ENCODE results near the gene CAPN13.

CAPN13 gene

DNA sequence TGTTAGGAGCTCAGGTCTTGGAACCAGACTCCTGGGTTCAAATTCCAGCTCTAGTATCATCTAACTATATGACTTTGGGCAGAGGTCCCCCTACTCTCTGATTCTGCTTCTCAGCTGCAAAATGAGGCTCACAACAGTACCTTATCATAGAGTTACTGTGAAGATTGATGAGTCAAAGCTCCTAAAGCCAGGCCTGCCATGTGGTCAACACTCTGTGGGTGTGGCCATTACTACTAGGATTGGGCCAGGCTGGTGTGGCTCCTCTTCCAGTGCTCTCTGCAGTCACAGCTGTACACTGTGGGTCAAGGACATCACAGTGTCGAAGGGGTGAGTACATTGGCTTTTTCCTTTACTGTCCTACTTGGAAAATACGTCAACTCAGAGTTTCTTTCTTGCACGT lies 22.6 kb downstream of the CAPN13 start:
- DNase-seq: no peak

DNA sequence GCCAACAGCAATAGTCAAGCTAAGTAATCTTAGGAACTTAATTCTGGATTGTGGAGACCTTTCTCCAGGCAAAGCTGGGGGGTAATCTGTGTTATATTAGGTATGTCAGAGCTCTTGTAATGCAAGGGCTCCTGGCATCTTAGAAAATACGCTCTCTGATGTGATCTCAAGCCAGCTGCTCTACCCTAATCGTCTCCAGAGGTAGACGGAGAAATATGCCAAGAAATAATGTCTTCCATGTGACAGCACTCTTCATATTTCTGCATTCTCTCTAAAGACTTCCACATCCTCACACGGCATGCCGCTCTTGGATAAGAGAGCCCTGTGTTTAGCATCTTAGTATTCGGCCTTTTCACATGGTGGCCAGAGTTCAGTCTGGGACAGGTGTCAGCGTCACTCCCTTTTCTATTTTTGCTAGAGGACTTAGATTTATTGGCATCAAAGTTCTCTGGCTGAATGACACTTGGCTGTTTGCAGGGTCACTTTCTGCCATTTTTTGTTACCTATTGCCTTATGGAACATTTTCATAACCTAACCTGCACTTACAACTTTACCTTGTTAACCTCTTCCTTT lies 25.2 kb downstream of the CAPN13 start:
- no peak for DNase-seq

DNA sequence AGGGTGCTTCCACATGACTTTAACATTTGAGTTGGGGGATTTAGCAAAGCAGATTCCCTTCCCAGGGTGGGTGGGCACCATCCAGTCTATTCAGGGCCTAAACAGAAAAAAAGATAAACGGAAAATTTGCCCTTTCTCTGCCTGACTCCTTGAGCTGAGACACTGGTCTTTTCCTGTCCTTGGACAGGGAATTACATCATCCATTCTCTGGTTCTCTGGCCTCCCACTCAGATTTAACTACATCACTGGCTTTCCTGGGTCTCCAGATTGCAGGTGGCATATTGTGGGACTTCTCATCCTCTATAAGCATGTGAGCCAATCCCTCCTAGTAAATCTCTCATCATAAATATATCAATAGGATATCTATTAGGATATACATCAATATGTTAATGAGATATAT lies 25.8 kb downstream of the CAPN13 start:
- no peak for DNase-seq

DNA sequence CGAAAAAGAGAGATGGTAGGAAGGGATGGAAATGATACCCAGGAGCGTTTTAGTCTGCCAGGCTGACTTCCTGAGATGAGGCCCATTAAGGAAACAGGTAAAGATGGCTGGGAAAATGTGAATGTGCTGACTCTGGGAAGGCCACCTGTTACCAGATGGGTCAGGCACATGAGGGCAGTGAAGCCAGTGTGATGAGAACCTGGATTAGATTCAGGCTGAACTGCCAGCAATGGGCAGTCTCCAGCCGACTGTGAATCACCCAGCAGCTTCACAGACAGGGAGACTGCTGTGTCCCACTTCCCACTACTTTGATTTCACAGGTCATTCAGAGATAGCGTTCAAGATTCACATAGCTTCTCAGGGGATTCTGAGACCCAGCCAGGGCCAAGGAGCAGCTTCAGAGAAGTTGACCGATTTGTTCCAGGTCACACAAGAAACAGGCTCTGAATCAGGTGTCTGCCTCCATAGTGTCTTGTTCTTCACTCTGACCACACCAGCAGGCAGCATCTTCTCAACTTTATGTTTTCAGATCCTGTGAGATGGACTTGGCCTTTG lies 26.4 kb downstream of the CAPN13 start:
- no peak for DNase-seq

DNA sequence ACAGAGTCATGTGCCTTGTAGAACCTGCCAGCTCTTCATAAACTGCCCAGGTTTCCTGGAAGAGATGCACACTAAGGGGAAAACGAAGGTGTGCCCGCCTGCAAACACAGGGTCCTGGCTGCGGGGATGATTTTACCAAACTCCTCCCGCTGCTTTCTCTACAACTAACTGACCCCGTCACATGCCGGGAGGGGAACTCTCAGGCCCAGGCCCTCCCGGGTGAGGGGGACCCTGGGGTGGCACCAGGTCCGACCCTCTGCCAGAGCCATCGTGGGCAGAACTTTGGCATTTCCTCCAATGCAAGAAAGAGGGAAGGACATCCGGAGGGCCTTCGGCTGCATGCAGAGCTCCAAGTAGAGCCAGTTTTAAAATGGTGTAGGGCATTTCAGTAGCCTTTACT lies 28.6 kb downstream of the CAPN13 start:
- no peak for DNase-seq

DNA sequence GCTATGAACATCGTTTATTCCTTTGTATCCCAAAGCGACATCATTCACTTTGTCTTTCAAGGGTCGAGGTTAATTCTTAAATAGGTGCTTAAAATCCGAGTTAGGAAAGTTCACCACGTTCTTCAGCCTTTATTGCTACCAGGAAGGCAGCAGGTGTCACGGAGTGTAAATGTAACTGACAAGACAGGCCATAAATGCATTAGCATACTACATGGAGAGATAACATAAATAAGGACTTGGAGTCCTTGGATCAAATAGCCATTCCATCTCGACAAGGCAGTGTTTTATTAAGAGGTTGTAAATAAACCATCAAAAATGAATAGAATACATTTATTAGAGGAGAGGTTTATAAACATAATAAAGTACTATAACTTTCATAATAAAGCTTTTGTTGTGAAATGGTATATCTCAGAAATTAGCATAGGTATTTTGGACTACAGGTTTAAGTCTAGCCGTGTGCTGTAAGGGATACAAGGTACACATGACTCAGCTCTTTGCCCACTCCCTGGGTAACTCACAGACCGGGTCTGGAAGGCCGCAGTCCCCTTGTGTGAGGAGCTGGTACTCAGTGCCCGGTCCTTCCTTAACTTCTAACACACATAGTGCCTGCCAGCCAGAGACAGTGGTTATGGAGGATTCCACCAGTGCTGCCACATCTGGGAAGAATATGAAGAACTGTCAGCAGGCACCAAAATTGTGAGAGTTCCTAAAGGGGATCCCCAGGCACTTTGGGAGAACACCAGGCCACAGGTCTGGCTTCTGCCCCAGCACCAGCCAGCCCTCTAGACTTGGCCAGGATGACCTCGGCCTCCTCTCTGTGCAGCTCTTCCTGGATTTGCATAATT lies 29.4 kb downstream of the CAPN13 start:
- no peak for DNase-seq

DNA sequence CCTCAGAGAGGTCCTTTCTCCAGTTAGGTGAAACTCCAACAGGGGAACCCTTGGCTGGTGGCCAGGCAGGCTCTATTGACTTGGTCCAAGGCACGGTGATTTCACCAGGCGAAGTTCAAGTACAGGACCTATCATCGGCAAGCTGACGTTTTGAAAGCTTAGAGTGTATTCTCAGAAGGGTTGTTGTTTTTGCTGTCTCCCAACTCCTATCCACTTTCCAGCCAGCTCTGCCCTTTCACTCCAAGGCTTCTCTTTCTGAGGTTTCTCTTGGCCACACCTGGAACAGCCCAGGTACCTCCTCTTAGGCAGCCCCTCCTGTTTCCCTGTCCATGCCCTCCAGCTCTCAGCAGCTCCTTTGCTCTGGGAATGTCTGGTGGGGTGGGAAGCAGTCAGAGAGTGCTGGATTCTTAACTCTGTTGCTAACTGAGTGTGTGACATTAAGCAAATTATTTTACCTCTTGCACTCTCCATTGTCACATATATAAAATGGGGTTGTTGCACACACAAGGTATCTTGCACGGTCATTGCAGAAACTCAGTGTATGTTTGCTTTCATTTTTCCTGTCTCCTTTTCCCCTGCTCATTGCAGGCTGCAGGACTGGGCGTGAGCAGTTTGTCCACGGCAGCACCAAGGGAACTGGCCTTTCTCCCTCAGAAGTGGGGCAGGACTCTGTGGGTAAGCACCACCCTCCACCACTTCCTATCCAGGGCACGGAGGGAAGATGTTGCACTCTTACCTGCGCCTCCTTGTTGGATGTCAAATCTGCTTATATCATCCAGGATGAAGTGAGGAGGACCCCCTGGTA lies 30.2 kb downstream of the CAPN13 start:
- DNase-seq: no peak

DNA sequence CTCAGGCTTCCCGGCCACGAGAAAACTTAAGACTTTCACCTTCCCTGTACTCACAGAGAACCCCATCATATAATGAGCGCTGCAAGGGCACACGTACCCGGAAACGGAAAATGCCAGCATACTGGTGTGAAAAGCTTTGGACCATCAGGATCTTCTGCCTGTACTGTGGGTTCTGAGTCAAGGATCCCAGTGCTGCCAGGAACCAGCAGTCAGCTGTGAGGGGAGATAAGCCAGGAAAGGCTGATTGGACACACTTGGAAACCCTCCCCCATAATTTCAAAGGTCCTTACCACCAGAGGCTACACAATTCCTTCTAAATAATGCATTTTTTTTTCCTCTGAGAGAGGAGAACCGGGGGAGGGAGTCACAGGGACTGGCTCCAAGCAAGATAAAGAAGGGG lies 31.4 kb downstream of the CAPN13 start:
- no peak for DNase-seq

DNA sequence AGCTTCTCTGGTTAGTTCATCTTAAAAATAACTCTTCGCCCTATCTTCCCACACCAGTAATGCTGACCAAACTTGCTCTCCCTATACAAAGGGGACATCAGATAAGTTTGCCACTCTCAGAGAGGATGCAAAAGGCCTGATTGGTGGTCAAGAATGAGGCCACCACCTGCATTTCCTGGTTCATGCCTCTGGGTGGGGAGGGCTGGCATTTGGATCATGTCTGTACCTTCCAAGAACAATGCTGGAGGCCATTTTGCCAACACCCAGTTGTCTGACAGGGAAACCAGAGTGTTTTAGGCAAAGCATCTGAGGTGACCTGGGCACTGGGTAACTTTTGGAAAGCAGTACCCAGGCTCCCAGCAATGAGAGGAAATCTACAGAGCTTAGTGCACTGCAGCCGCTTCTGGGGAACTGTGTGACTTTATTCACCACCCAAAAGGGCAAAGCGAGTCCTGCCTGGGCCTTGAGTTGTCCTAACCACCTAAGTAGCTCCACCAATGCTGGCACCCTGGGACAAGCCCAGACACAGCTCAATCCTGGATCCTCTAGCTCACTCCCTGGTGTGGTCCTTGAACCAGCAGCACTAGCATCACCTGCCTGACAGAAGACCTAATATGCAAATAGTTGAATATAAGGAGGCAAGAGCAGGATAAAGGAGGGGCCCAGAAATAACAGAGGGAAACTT lies 35.1 kb downstream of the CAPN13 start:
- no peak for DNase-seq

DNA sequence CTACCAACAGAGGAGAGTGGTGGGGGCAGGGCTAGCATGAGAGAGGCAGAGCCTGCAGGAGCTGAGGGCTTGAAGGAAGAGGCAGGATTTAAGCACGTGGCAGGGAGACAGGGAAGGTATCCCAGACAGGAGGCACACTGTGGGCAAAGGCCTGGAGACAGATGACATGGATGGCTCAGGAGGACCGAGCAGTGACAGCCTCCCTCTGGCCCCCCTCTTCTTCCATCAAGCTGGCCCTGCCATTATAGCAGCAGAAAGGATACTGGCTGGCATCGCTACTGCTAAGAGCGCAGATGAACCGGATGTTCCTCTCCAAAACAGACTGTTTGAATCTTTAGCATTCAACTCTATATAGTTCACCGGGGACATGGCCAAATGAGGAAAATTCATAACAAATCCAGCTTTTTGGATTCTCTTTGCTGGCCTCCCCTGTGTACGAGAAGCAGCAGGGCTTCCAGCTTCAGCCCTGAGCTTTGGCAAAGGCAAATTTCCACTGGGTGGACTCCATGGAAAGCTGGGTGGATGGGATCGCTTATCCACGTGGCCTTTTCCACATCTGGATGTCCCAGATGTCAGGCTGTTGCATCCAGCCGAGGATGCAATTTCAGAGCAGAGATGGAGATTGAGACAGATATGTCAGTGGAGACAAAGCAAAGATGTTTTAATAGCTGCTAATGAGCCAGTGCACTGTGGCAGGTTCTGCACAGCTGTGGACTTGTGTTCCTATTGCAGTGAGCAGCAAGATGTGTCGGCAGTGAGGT lies 36.2 kb downstream of the CAPN13 start:
- DNase-seq: no peak

DNA sequence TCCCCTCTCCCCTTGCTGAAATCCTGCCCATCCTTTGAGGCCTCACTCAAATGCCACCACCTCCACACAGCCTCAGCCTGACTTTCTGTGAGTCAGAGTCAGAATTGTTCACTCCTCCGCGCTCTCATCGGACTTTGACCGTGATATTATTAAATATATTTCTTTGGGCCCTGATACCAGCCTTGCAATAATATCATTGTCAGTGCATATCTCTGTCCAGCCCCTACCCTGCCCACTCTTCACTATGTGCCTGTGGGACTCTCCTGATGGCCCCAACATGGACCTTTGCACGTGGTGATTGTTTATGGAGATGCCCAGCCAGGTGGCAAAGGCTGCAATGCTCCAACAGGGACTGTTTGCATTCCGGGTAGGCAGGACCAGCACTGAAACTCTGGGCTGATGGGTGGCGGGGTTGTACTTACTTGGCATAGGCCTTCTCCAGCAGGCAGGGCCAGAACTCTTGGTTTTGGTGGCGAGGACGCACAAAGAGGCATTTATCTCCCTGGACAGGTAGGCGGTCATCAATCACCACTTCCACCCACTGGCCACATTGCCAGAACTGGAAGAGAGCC lies 37.3 kb downstream of the CAPN13 start:
- no peak for DNase-seq

DNA sequence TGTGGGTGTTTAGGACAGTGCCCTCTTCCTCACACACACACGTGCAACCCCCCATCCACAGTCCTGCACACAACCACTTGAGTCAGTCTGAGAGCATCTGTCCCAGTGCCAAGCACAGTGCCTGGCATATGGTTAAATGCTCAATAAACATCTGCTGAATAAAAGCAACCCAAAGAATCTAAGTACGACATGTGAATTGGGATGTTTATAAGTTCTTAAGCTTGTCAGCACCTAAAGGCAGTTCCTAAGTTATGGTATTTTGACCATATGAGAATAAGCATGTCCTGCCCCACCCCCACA lies 37.8 kb downstream of the CAPN13 start:
- no peak for DNase-seq

DNA sequence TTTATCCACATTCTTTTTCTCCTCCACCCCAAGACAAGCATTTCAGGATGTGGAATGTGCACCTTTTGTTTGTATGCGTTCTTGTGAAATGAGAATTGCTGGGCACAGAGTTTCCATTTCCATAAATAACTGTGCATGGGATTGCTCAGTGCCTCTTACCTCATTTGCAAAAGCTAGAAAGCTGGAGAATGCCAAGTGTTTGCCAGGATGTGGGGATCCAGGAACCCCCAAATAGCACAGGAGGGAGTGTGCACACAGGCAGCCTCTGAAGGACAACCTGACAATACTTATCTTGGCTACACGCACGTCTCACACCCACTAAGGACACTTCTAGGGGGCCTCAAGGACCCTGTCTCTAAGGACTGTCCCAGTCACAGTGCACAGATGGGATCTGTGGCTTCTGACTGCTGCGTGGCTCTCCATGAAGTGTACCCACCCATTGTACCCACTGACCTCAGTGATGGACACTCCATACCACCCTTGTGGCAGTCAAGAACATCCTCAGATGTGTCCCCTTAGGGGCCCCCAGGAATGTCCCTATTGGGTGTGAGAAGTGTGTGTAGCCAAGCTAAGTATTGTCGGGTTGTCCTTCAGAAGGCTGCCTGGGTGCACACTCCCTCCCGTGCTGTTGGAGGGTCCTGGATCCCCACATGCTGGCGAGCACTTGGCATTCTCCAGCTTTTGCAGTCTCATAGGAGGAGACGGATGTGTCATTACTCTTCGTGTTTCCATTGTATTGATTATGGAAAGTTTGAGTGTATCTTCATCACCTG lies 38.4 kb downstream of the CAPN13 start:
- no peak for DNase-seq

DNA sequence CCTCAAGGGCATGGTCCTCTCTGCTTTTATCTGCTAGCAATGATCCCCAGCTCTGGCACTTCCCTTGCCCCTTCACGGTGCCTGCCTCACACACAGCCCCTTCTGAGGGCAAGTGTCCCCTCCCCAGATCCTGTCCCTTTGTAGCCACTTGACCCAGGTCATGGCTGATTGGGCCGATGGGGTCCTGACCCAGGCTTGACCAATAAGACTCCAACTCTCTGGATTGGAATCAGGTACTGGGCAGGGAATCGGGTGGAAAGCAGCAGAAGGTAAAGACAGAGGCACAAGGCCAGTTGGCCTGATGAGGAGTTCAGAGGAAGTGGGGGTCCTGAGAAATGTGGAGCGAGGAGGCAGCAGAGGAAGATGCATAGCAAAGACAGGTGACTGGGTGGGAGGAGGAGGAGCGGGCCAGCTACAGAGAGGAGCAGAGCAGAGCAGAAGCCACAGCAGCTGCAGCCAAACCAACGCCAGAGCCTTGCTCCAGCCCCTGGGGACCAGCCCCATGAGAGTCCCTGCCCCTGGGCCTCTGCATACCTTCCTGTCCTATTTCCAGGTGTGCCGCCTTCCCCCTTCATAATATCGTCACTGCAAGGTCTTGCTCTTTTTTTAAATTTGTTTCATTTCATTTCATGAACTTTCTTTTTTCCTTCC lies 39.1 kb downstream of the CAPN13 start:
- no peak for DNase-seq

DNA sequence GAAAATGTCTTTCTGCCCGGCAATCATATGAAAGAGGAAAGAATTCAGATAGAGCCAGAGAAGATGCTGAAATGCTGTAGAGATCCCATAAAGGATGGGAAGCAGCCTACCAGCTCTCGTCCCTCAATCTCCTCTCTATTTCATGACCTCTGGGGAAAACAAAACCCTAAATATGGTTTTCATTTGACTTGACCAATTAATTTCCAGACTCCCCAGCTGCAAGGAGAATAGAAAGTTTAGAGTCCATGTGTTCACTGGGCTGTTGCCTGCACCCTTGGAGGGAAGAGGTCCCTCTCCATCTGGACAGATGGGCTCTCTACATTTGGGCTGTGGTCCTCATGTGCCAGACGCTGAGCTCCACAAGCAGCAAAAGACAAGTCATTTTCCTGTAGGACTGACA lies 40.6 kb downstream of the CAPN13 start:
- DNase-seq: no peak

DNA sequence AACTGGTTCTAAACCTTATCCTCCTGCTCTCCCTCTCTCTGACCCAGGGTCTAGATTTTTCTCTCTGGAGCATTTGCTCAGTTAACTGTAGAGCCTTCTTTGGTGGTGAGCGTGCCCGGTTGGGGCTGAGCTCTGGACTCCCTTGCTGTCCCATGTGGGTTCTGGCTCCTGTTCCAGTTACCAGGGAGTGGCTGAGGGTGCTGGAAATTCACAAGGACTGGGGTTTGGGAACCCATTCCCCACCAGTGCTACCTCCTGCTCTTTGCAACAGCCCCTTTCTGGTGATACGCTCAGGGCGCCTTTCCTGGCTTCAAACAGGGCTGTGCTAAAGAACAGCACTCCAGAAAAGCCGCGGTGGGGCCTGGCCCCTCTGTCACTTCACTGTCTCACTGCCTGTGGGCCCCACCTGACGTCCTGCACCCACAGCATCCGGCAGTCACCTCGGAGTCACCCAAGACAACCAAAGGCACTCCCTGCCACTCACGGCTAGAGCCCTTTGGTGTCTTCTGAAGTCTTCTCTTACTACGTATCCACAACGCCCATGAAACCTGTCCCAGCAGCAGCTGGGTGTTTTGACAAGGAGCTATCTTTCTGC lies 41.3 kb downstream of the CAPN13 start:
- no peak for DNase-seq

DNA sequence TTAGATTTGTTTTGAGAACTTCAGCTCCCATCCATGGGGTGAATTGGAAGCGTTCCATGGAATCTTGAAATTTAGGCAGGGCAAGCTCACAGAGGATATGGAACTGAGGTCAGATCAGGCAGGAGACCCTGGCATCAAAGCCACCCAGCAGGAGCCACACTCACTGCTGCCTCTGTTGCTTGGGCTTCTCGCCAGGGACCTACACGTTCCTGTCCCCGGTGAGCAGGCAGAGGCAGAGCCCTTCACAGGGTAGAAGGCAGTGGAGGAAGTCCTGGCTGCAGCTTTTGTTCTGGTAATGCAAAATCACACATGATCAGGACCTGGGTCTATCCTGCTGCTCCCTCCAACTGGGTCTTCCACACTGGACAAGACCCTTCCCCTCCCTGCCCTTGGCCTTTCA lies 42.1 kb downstream of the CAPN13 start:
- no peak for DNase-seq

DNA sequence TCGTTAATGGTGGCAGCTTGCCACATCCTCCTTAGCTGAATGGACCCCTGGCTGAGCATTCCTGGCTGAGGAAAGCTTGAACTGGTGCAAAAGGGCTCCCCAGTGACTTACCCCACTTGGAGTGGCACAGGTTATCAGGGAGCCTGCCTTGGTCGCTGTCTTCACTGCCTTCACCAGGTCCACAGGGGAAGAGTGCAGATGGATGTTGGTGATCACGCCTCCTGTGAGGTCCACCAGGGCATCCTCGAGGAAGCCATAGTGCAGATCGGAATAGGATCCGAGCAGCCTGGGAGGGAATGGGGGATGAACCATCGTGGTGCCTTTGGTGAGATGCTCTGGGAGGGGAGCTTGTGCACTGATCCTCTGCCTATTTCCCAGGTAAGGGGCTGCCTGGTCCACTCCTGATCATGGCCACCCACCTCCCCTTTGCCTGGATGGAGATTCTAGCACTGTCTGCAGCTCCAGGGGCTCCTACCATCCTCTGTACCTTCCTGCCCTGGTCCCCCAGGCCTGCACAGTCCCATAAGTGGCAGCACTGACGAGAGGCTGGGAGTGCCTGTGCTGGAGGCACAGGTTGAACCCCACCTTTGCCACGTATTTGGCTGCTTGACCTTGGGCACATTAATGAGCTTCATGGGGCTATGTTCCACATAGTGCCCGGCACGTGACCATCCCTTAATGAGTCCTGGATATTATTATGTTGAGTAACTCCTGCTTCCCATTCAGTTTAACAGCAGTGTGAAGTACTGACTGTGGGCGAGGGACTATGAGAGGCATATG lies 43.0 kb downstream of the CAPN13 start:
- DNase-seq: no peak

DNA sequence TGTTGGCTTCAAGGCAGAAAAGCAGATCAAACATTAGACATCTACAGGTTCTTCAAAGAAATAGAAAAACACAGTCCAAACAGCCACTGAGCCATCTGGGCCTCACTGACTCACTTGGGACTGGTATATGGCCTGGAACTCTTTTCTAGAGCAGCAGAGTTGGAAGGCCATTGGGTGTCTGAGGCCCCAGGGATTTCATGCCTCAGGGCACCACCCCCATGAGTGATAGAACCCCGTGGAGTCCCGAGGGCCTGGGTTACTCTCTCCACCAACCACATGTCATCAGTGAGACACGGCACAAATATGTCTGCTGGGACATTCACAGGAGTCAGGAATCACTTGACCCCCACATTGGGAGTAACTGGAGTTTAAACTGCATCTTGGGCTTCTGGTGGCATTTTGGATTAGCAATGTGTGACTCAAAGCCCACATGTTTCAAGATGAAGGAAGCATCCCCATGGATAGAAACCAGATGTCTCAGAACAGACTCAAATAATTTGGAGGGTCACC lies 44.0 kb downstream of the CAPN13 start:
- no peak for DNase-seq
